Mucosa of descending colon (tissue), 3 donors: Measurements from ENCODE around the gene COX15. TPM values are rescaled to one million over a fixed set of nuclear protein-coding genes. Genes with fewer than 3 reads are reported as not detected.

Experiments
- ATAC-seq: fragments of 200-7000 bp; cut with Tn5 transposase; one replicate; pipeline ENCODE4 v1.9.1; 2020; ENCODE audit warnings: mild to moderate bottlenecking, moderate library complexity
- DNase-seq, 3 donors: peaks; one replicate each; pipeline ENCODE4 v3.0.0-alpha.2; 2020
- H3K36me3 ChIP-seq: fragments of 200-600 bp; one replicate; pipeline ENCODE4 v1.8.0; 2021; ENCODE audit warnings: low read depth, mild to moderate bottlenecking
- H3K4me1 ChIP-seq: fragments of 200-600 bp; one replicate; pipeline ENCODE4 v1.8.0; 2021; ENCODE audit warnings: low read depth, mild to moderate bottlenecking
- H3K4me3 ChIP-seq: fragments of 200-600 bp; one replicate; pipeline ENCODE4 v1.8.0; 2021; ENCODE audit warnings: mild to moderate bottlenecking
- H3K9me3 ChIP-seq: fragments of 200-600 bp; one replicate; pipeline ENCODE4 v1.8.0; 2021; ENCODE audit warnings: mild to moderate bottlenecking
- CTCF ChIP-seq: fragments of 200-600 bp; IDR thresholded peaks from one replicate; pipeline ENCODE4 v1.8.0; 2022; ENCODE audit warnings: antibody characterized with exemption, mild to moderate bottlenecking
- intact Hi-C, 2 donors: fragments of 100-400 bp; cut with DNase I in 1 of 2; cut with micrococcal nuclease in 1 of 2; formaldehyde crosslinking; loops; one replicate each; pipeline versions ENCODE4 v1.11.0 to v1.11.1; 2022; cut with DNase I, micrococcal nuclease
- total RNA-seq, 3 donors: library from RNA; stranded (reverse); fragmentation: NEBNext Ultra II Directional in 2 of 3; extraction: Animal tissue kit (Norgen Biotek cat#: 25700) in 2 of 3; gene quantifications; one replicate each; pipeline versions ENCODE4 v1.2.1 to v1.2.4, GENCODE V29; 2021 to 2023
- donor health status: DM: no; HTN: no; CAD: no; lungs with moderate emphysema.
- donor health status: DM: no; HTN: no; CAD: no.
- donor health status: DM: no; HTN: yes; CAD: no.

Gene COX15
- total RNA-seq, 3 donors from 2014 or later, result 34.0 to 51.3 (median 46.1) TPM

- no peak for TF ChIP-seq CTCF
- Histone ChIP-seq H3K4me1 (no peaks in the 10 kb centered on the region), H3K9me3 (no peaks in the 10 kb centered on the region), H3K36me3 (no peaks in the 10 kb centered on the region), H3K4me3 (no peak overlapping the region)
- ATAC-seq (no peak), DNase-seq (no peak)
- intact Hi-C loops, result no loop called here
These were observed 28.4 kb upstream of the COX15 start for GRCh38 chr10:99760321-99760720.

- ATAC-seq, result no peak
- no peak overlapping the region for H3K4me3 ChIP-seq
- intact Hi-C loops, result no loop called here
- no peak for DNase-seq
- H3K36me3 ChIP-seq, result no peaks in the 10 kb centered on the region
- TF ChIP-seq CTCF, result no peak
- H3K9me3 ChIP-seq, result no peaks in the 10 kb centered on the region
- no peaks in the 10 kb centered on the region for H3K4me1 ChIP-seq
These were observed 26.4 kb upstream of the COX15 start for GRCh38 chr10:99758211-99758891.

GRCh38 chr10:99756159-99756558 is 24.2 kb upstream of the COX15 start:
- H3K4me1 ChIP-seq, result no peaks in the 10 kb centered on the region
- H3K4me3 ChIP-seq, result no peak overlapping the region
- no peaks in the 10 kb centered on the region for H3K36me3 ChIP-seq
- intact Hi-C loops, result no loop called here
- no peak for ATAC-seq
- no peak for DNase-seq
- no peak for TF ChIP-seq CTCF
- H3K9me3 ChIP-seq, result no peaks in the 10 kb centered on the region

- Histone ChIP-seq H3K9me3 (no peaks in the 10 kb centered on the region), H3K36me3 (no peaks in the 10 kb centered on the region), H3K4me3 (no peak overlapping the region), H3K4me1 (no peaks in the 10 kb centered on the region)
- DNase-seq, result no peak
- no peak for TF ChIP-seq CTCF
- ATAC-seq, result no peak
- intact Hi-C loops, result no loop called here
These were observed 22.7 kb upstream of the COX15 start for GRCh38 chr10:99754670-99755069.

GRCh38 chr10:99750641-99751040 is 18.7 kb upstream of the COX15 start:
- Histone ChIP-seq H3K36me3 (peaks cover 3% of the 10 kb centered on the region), H3K9me3 (no peaks in the 10 kb centered on the region), H3K4me3 (no peak overlapping the region), H3K4me1 (no peaks in the 10 kb centered on the region)
- TF ChIP-seq CTCF, result no peak
- DNase-seq (no peak), ATAC-seq (no peak)
- intact Hi-C loops, result no loop called here
